Stimulated activated CD8-positive, alpha-beta memory T cell treated with anti-CD3 and anti-CD28 coated beads, Interleukin-12 subunit alpha, Interleukin-12 subunit beta, amount 100 ng/mL, for 1 hour (primary cell): ENCODE results near the gene DAD1.

Source experiments
- DNase-seq: peaks from one replicate; pipeline ENCODE4 v3.0.0-alpha.2; 2020; ENCODE audit warnings: low read depth

DAD1 gene

DNA sequence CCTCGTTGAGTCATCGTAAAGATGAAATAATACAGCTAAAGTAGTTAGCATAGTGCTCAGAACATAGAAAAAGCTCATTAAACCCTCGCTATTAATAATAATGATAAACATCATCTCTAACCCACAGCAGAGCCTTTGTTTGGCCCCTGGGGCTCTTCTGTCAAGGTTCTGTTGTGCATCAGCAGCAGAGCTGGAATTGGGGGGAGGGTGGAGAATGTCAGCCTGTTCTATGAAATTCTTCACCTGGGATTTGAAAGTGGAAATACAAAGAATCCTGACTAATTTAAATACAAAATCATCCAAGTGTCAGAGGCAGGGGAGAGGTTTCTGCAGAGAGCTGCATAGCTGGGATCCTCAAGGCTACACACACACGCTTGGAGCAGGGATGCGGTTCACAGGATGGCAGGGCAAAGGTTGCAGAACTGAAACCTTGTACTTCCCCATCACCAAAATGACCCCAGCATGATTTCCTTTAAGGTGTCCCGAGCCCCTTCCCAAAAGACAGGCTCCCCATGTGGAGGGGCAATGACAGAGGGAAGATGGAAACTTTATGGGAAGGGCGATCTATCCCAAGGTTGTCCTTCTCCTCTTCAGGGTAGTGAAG is 71.8 kb downstream of the DAD1 start:
- DNase-seq, result no peak

DNA sequence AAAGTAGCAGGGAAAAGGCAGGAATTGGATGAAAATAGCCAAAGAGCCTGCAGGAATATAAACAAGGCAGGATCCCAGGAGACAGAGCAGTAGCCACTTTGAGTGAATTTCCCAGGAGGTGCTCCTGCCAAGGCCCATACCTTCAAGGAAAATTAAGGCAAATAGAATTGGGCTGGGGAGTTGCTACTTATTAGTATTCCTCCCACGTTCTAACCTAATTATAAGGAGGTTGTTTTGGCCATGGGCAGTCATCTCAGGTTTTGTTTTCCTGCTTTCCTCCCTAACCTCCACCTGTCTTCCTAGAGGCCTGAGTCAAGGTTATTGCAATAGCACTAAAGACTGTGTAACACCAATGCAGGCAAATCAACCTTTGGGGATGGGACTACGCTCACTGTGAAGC is 73.1 kb downstream of the DAD1 start:
- DNase-seq, result no peak
